ENCODE measurements around the gene ADCYAP1R1.

GRCh38 chr7:31028417-31028992, 23.6 kb upstream of the ADCYAP1R1 start:
- TF ChIP-seq, protein P1, sequence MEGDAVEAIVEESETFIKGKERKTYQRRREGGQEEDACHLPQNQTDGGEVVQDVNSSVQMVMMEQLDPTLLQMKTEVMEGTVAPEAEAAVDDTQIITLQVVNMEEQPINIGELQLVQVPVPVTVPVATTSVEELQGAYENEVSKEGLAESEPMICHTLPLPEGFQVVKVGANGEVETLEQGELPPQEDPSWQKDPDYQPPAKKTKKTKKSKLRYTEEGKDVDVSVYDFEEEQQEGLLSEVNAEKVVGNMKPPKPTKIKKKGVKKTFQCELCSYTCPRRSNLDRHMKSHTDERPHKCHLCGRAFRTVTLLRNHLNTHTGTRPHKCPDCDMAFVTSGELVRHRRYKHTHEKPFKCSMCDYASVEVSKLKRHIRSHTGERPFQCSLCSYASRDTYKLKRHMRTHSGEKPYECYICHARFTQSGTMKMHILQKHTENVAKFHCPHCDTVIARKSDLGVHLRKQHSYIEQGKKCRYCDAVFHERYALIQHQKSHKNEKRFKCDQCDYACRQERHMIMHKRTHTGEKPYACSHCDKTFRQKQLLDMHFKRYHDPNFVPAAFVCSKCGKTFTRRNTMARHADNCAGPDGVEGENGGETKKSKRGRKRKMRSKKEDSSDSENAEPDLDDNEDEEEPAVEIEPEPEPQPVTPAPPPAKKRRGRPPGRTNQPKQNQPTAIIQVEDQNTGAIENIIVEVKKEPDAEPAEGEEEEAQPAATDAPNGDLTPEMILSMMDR (IDR thresholded peaks at IDR 0.05) = no peak
- TF ChIP-seq POLR2A (IDR thresholded peaks at IDR 0.05) = no peak

Data from adrenal gland (tissue), 5 donors.